ENCODE data around the gene LARGE1.
"Not testable (repeated sequence)": the region's sequence is repeated elsewhere in the genome, so short reads cannot be mapped to it uniquely, and the experiment has no call there.

Gene LARGE1

GRCh38 chr22:33883961-33884808 lies 36.1 kb downstream of the LARGE1 start:
- DNase-seq (ENCODE audit: low read depth): no peak

DNA sequence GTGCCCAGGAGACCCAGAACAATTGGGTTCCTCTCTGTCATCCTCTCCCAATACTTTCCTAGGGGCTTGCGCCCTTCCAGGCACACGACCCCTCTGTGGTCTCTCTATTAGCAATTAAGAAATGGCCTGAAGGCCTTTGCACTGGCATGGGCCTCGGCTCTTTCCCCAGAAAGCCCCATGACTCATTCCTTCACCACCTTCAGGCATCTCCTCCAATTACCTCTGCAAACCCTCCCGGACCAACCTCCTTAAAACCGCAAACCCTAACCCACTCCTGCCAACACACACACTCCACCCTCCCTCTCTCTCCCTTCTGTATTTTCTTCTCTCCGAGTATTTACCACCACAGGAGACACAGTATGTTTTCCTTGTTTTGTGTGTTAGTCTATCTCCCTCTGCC lies 36.7 kb downstream of the LARGE1 start:
- no peak for DNase-seq (ENCODE audit: low read depth)

DNA sequence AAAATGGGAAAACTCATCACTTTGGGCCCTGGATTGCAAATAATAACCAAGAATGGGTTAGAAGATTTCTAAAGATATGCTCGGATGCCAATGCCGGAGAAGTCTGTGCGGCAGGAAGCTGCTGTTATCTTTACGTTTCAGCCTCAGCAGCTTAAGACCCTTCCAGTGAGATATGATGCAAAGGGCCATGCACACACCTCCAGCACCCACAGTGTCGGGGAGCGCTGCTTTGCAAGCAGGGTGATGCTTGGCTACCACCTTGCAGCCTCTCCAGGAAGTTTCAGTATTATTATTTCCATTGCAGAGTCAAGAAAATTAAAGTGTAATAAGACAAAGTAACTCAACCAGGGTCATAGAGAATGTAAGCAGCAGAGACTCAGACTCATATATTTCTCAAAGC lies 37.3 kb downstream of the LARGE1 start:
- DNase-seq (ENCODE audit: low read depth): no peak

- DNase-seq (ENCODE audit: low read depth): no peak
These were observed 39.3 kb downstream of the LARGE1 start for GRCh38 chr22:33880986-33881385.

- DNase-seq (ENCODE audit: low read depth): no peak
These were observed 40.5 kb downstream of the LARGE1 start for GRCh38 chr22:33879796-33880195.

DNA sequence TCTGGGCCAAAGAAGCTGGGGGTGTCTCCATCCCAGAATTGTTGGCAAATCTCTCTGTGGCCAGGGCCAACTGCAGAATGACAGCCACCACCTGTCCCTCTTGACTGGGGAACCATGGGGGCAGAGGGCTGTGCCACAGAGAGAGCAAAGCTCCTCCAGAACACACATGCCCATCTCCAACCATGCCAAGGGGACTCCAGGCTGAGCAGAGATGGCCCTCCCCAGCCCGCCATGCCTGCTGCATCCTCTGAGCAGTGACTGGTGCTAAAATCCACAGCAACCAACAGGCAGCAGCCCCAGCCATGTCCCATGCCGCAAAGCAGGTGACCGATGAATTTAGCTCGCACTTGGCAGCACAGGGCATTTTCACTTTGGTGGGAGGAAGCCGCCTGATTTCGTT lies 45.0 kb downstream of the LARGE1 start:
- no peak for DNase-seq (ENCODE audit: low read depth)

DNA sequence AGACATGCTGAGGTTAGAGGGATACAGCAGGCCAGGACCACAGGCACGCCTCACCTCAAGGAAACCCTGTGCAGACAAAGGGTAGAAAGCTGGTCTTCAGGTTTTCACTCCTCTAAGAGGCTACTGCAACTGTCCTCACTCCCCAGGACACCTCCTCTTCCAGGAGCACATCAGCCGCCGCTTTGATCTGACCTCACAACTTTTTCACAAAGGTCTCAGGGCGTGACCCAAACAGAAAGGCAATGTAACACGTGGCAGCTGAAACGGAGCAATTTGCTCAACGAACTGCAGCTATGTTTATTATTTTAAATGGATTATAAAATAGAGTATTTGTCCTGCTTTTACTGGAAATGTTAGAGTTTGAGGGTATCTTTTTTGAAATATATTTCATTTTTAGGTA lies 46.1 kb downstream of the LARGE1 start:
- DNase-seq (ENCODE audit: low read depth): no peak

- DNase-seq (ENCODE audit: low read depth): no peak
These were observed 46.6 kb downstream of the LARGE1 start for GRCh38 chr22:33873666-33874065.

DNA sequence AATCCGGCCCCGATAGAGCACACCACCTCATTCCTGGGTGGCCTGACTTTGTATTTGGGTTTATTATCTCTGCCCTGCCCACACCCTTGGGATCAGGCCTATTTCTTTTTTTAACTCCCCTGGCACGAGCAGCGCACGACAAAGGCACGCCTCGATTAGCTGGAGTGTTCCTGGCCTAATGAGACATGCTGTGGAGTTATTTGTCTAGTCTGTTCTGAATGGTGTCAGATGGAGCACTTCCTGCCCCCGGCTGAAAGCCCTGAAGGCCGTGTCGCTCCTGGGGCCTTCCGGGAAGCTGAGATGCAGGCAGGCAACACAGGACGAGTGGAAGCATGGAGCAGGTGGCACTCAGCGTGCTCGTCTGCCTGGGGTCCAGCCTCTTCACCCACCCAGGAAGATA lies 47.1 kb downstream of the LARGE1 start:
- DNase-seq (ENCODE audit: low read depth): no peak

DNA sequence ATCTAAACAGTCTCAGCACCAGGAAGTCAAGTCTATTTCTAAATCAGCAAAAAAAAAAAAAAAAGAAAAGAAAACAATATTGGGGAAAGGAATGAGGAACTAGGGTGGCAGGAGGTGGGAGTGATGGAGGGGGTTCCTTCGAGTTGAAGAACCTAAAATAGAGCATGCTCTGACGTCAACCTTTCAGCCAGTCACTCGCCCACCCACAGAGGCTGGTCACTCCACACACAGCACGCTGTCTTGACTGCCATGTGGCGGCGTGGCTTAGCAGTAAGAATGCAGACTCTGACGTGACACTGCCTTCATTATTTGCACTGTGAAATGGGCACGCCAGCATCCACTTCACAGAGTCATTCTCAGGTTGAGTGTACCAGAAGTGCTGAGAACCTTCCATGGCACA lies 48.3 kb downstream of the LARGE1 start:
- DNase-seq (ENCODE audit: low read depth): no peak

DNA sequence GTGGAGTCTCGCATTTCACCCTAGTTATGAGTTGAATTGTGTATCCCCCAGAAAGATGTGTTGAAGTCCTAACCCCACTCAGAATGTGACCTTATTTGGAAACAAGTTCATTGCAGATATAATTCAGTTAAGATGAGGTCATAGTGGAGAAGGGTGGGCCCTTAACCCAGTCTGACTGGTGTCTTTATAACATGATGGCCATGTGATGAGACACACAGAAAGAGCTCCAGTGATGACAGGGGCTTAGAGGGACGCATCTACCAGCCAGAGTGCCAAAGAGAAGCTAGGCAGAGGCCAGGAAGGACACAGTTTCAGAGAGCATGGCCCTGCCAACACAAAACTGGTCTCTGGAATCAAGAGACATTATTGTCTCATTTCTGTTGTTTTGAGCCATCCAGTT lies 50.3 kb downstream of the LARGE1 start:
- no peak for DNase-seq (ENCODE audit: low read depth)

GRCh38 chr22:33867971-33868370 lies 52.3 kb downstream of the LARGE1 start:
- DNase-seq (ENCODE audit: low read depth): no peak

DNA sequence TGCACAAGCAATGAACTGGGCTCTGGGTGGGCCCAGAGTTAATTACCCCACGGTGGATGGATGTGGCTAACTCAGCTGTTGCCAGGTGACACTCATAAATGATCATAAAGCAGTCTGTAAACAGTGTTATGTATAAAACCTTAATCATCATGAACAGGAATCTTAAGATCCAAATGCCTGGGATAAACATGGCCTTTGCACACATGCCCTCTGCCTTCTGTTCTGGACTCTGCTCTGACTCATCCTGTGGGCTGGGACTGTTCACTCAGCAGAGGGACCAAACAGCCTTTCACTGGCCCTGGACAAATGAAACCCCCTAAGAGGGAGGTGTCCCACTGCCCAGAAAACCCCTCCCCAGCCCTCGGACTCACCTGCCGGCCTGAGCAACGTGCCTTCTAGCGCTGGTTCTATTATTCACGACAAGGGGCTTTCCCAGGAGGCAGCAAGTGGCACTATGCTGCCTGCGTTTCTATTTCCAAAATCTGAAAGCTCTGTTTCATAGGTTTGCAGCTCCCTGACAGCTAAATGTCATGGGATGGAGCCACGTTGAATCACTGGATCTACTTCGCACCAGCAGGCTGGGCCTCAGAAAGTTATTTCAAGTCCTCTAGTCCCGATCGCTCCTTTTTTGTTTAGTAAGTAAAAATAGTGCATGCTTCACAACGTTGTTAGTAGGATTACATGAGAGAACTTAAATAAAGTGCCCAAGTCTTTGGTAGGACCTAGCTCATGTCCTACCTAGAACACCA lies 53.0 kb downstream of the LARGE1 start:
- no peak for DNase-seq (ENCODE audit: low read depth)

GRCh38 chr22:33866511-33866910 lies 53.8 kb downstream of the LARGE1 start:
- no peak for DNase-seq (ENCODE audit: low read depth)

GRCh38 chr22:33865996-33866395 lies 54.3 kb downstream of the LARGE1 start:
- no peak for DNase-seq (ENCODE audit: low read depth)

DNA sequence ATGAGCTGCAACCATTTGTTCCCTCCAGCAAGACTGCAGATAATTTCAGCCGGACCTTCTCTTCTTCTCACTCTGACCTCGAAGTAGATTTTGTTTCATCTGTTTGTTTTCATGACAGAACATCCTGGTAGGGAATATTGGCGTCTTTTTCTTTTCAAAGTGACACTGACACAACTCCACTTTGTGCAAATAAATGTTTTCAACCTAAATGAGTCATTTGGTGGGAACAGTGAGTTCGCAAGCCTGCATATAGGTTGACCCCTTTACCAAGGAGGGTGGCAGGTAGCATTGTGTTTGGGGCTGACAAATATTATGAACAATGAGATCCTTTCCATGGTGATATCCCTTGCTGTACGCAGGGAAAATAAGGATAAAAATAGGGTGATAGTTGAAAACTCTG lies 55.0 kb downstream of the LARGE1 start:
- DNase-seq (ENCODE audit: low read depth): no peak

DNA sequence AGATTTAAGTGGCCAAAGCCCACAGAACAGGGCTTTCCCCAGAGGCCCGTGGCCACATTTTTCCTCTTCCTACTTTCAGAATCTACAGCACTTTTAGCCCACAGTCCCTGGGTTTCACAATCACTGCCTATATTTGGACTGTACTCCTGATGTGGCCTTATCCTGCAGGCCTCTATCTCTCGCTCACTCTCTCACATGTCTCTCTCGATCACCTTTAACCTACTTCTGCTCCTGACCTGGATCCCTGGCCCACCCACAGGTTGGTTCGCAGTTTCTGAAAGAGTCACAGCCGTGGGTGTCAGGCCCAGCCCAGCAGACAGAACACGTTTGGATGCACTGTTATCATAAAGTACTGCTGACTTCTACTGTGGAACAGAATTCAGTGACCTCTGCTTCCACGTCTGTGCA lies 55.5 kb downstream of the LARGE1 start:
- DNase-seq (ENCODE audit: low read depth): no peak

GRCh38 chr22:33861216-33861875 lies 58.9 kb downstream of the LARGE1 start:
- DNase-seq (ENCODE audit: low read depth): no peak

DNA sequence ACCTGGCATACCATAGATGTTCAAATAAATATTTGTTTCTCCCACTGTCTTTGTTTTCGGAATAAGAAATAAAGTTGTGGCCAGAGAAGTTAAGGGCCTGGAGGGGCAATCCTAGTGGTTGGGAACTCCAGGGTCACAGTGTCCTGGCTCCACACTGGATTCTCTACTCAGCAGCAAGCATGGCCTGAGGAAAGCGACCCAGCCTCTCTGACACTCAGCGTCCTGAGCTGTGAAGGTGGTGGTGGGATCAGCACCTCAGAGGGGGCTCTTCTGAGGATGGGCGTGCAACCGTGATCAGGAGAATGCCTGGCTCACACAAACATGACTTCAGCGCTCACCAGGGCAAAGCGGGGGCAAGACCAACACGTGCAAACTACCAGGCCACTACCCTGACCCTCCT lies 59.9 kb downstream of the LARGE1 start:
- no peak for DNase-seq (ENCODE audit: low read depth)

GRCh38 chr22:33859311-33859710 lies 61.0 kb downstream of the LARGE1 start:
- DNase-seq (ENCODE audit: low read depth): no peak

- not testable (repeated sequence) for DNase-seq (ENCODE audit: low read depth)
These were observed 61.6 kb downstream of the LARGE1 start for GRCh38 chr22:33858653-33859052.

DNA sequence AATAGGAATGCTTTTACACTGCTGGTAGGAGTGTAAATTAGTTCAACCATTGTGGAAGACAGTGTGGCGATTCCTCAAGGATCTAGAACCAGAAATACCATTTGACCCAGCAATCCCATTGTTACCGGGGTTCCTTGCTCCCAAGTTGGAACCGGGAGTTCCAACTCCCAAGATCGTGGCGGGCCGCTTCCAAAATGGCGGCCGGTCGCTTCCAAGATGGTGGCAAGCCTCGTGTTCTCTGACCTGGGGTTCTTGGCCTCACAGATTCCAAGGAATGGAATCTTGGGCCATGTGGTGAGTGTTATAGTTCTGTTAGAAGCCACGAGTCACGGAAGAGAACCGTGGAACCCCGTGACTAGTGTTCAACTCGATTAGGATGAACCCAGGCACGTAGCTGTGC lies 62.5 kb downstream of the LARGE1 start:
- DNase-seq (ENCODE audit: low read depth): not testable (repeated sequence)

DNA sequence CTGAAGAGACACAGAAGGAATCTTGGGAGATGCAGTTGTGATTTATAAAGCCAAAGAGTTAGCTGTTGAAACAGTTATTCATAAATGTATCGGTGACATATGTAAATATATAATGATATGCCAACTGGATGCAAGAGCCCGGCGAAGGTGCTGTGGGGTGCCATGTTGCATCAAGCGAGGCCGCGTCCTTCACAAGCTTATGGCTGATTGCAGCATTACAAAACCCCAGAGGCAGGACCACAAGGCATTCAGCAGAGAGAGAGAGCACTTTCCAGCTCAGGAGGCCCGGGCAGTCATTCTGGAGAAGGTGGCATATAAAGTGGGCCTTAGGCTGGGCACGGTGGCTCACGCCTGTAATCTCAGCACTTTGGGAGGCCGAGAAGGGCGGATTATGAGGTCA lies 65.6 kb downstream of the LARGE1 start:
- no peak for DNase-seq (ENCODE audit: low read depth)
